Psoas muscle (tissue), 8 donors: ENCODE data around the gene PPM1D. TPM values are rescaled to one million over a fixed set of nuclear protein-coding genes. Genes with fewer than 3 reads are reported as not detected.
"Not testable (repeated sequence)": the region's sequence is repeated elsewhere in the genome, so short reads cannot be mapped to it uniquely, and the experiment has no call there.

Experiments
- ATAC-seq, 4 donors: fragments of 200-7000 bp; cut with Tn5 transposase; one replicate each; pipeline ENCODE4 v1.9.1; 2020; ENCODE audit warnings: moderate library complexity in 3 of 4, mild to moderate bottlenecking in 2 of 4
- DNase-seq, 2 donors: peaks; one replicate each; pipeline ENCODE4 v3.0.0-alpha.2; 2020
- H3K27ac ChIP-seq: fragments of 200-600 bp; one replicate; pipeline ENCODE4 v1.8.0; 2022
- H3K27me3 ChIP-seq, 3 donors: fragments of 200-600 bp in 1 of 3; one replicate each; pipeline versions ENCODE4 v1.6.1 to v1.8.0; 2013 to 2022; ENCODE audit warnings: low read length in 2 of 3, mild to moderate bottlenecking in 2 of 3, moderate library complexity in 1 of 3; ENCODE audit not compliant: insufficient read depth in 3 of 3
- H3K36me3 ChIP-seq, 2 donors: fragments of 200-600 bp in 1 of 2; one replicate each; pipeline versions ENCODE4 v1.6.1 to v1.8.0; 2013 to 2022; ENCODE audit warnings: low read depth in 1 of 2, mild to moderate bottlenecking in 1 of 2, moderate library complexity in 1 of 2; ENCODE audit not compliant: insufficient read depth in 1 of 2
- H3K4me1 ChIP-seq: fragments of 200-600 bp; one replicate; pipeline ENCODE4 v1.8.0; 2022
- H3K4me3 ChIP-seq: fragments of 200-600 bp; one replicate; pipeline ENCODE4 v1.8.0; 2022; ENCODE audit warnings: mild to moderate bottlenecking
- H3K9me3 ChIP-seq: fragments of 200-600 bp; one replicate; pipeline ENCODE4 v1.8.0; 2022
- CTCF ChIP-seq: fragments of 200-600 bp; IDR thresholded peaks from one replicate; pipeline ENCODE4 v1.8.0; 2022; ENCODE audit warnings: antibody characterized with exemption
- WGBS, 3 donors: extraction: QIAGEN DNeasy Blood & Tissue Kit; methylation state at CpG; one replicate each; pipeline versions ENCODE4 v1.1.6 to v1.1.7; 2013; 5-methylcytosine and 5-hydroxymethylcytosine counted together
- intact Hi-C, 2 donors: fragments of 100-400 bp; cut with DNase I; formaldehyde crosslinking; loops; one replicate each; pipeline versions ENCODE4 v1.11.0 to v1.14.2; 2022
- polyA plus RNA-seq, 3 donors: library from polyadenylated mRNA; stranded (reverse); fragments of 200-250 nt; gene quantifications; one replicate each; pipeline ENCODE4 v1.2.3, GENCODE V29; 2013
- total RNA-seq, 4 donors: library from RNA; stranded (reverse); fragmentation: NEBNext Ultra II Directional in 2 of 4; extraction: Animal tissue kit (Norgen Biotek cat#: 25700) in 2 of 4; gene quantifications; one replicate each; pipeline versions ENCODE4 v1.2.1 to v1.2.4, GENCODE V29; 2021 to 2023
- donor health status: healthy with polysubstance abuse.
- donor health status: DM: no; HTN: no; CAD: no; lungs with moderate emphysema.
- donor health status: Bipolar disorder and iron deficiency.
- donor health status: healthy.
- donor health status: DM: yes; HTN: yes; CAD: no.
- donor health status: DM: no; HTN: no; CAD: no.
- donor health status: DM: no; HTN: no; CAD: no.
- donor health status: DM: yes; HTN: yes; CAD: no.

Gene PPM1D
- total and polyA plus RNA-seq, 7 donors = 2.8 to 10.5 (median 7.0) TPM

DNA sequence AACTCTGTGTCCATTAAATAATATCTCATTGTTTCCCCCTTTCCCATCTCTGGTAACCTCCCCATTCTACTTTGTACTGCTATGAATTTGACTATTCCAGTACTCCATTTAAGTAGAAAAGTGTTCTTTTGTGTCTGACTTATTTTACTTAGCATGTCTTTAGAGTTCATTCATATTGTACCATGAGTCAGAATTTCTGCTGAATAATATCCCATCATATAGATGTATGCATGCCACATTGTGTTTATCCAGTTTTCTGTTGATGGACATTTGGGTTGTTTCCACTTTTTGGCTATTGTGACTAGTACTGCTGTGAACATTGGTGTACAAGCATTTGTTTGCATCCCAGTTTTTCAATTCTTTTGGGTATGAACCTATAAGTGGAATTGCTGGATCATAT is 6.0 kb downstream of the PPM1D start:
- Histone ChIP-seq H3K36me3 (no peaks in the 10 kb centered on the region), H3K4me1 (peaks cover 37% of the 10 kb centered on the region), H3K4me3 (no peak overlapping the region), H3K27ac (no peak overlapping the region), H3K9me3 (no peaks in the 10 kb centered on the region), H3K27me3 (no peaks in the 10 kb centered on the region)
- intact Hi-C loops = no loop called here
- DNase-seq (no peak), ATAC-seq (no peak)
- TF ChIP-seq CTCF = no peak

GRCh38 chr17:60610473-60610872 is 10.5 kb downstream of the PPM1D start:
- H3K9me3 ChIP-seq = no peaks in the 10 kb centered on the region
- no peaks in the 10 kb centered on the region for H3K36me3 ChIP-seq
- TF ChIP-seq CTCF = no peak
- intact Hi-C loops = no loop called here
- H3K27ac ChIP-seq = no peak overlapping the region
- 76 to 92% (median 78%) methylated on average over 2 of the region's 2 CpGs for WGBS, 3 donors
- no peaks in the 10 kb centered on the region for H3K27me3 ChIP-seq
- H3K4me3 ChIP-seq = no peak overlapping the region
- DNase-seq (no peak), ATAC-seq (no peak)
- H3K4me1 ChIP-seq = peaks cover 21% of the 10 kb centered on the region

- WGBS, 3 donors = 77 to 94% (median 89%) methylated on average over 5 of the region's 5 CpGs
- H3K27ac ChIP-seq, ATAC-seq, H3K4me3 ChIP-seq, H3K36me3 ChIP-seq, intact Hi-C loops, H3K9me3 ChIP-seq, H3K27me3 ChIP-seq, DNase-seq: not testable (repeated sequence)
- H3K4me1 ChIP-seq = peaks cover 18% of the 10 kb centered on the region
Measured at GRCh38 chr17:60611321-60611720, 11.3 kb downstream of the PPM1D start.

DNA sequence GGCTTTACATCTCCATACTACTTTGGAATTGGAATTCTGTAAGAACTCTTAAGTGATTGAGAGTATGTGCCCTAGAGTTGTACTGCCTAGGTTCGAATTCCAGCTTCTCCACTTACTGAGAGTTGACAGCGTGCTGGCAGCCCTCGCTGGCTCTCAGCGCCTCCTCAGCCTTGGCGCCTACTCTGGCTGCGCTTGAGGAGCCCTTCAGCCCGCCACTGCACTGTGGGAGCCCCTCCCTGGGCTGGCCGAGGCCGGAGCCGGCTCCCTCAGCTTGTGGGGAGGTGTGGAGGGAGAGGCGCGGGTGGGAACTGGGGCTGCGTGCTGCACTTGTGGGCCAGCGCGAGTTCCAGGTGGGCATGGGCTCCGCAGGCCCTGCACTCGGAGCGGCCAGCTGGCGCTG is 13.3 kb downstream of the PPM1D start:
- intact Hi-C loops = no loop called here
- Histone ChIP-seq H3K27ac (no peak overlapping the region), H3K4me3 (no peak overlapping the region), H3K4me1 (peaks cover 18% of the 10 kb centered on the region), H3K9me3 (no peaks in the 10 kb centered on the region), H3K36me3 (peaks cover 0 to 7% of the 10 kb centered on the region in 2 donors), H3K27me3 (no peaks in the 10 kb centered on the region)
- ATAC-seq (no peak), DNase-seq (no peak)
- TF ChIP-seq CTCF = no peak
- 97 to 98% (median 98%) methylated on average over 17 to 19 of the region's 19 CpGs for WGBS, 3 donors

DNA sequence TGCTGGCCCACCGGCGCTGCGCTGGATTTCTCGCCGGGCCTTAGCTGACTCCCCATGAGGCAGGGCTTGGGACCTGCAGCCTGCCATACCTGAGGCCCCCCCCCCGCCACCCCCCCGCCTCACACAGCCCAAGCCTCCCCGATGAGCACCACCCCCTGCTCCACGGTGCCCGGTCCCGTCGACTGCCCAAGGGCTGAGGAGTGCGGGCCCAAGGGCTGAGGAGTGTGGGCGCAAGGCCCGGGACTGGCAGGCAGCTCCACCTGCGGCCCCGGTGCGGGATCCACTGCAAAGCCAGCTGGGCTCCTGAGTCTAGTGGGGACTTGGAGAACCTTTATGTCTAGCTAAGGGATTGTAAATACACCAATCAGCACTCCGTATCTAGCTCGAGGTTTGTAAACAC is 13.8 kb downstream of the PPM1D start:
- H3K4me1 ChIP-seq = peaks cover 18% of the 10 kb centered on the region

DNA sequence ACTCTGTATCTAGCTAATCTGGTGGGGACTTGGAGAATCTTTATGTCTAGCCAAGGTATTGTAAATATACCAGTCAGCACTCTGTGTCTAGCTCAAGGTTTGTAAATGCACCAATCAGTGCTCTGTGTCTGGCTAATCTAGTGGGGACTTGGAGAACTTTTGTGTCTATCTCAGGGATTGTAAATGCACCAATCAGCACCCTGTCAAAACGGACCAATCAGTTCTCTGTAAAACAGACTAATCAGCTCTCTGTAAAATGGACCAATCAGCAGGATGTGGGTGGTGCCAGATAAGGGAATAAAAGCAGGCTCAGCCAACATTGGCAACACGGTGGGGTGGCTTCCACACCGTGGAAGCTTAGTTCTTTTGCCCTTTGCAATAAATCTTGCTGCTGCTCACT is 14.3 kb downstream of the PPM1D start:
- ATAC-seq, DNase-seq, H3K27me3 ChIP-seq, intact Hi-C loops, H3K4me3 ChIP-seq, H3K27ac ChIP-seq, H3K36me3 ChIP-seq, H3K9me3 ChIP-seq: not testable (repeated sequence)
- peaks cover 18% of the 10 kb centered on the region for H3K4me1 ChIP-seq
- WGBS, 3 donors = 47 to 48% (median 47%) methylated on average over 3 of the region's 3 CpGs

More for the DNA sequence above, 13.8 kb downstream of the PPM1D start:
- H3K4me3 ChIP-seq, H3K36me3 ChIP-seq, H3K27ac ChIP-seq, intact Hi-C loops, H3K9me3 ChIP-seq, H3K27me3 ChIP-seq, DNase-seq, ATAC-seq: not testable (repeated sequence)
- 94 to 96% (median 96%) methylated on average over 19 to 20 of the region's 20 CpGs for WGBS, 3 donors
